ENCODE results near the gene MACROH2A2. TPM values are rescaled to one million over a fixed set of nuclear protein-coding genes. Genes with fewer than 3 reads are reported as not detected.

The MACROH2A2 gene
- total RNA-seq, 1 donor from 2014 or later: 143 TPM

DNA sequence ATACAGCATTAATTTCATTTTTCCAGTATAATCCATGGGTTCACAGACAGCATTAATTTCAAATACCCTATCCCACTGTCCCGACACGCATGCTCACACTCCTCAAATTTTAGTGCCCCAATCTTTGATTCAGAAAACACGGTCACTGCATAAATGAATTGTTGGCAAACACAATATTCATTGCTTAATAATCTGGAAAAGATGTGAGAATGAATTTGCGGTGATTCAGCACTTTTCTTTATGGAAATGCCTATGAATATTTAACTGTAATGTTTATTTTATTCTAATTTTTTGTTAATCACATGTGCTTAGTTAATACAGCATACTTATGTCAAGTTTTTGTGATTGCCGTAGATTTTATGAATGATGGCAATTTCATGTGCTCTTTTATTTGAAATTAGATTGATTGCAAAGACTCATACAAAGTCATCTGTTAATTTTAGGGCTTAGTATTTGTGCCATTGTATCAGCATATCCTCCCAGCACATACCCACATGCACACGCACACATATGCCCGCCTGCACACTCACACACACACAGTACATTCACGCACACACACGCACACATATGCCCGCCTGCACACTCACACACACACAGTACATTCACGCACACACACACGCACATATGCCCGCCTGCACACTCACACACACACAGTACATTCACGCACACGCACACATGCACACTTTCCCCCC, 35.1 kb downstream of the MACROH2A2 start:
- H3K4me3 Mint-ChIP-seq (ENCODE audit: low read depth): no peak overlapping the region
- DNase-seq (ENCODE audit: low spot score, unreplicated experiment): no peak
- no peaks in the 10 kb centered on the region for H3K27me3 Mint-ChIP-seq
- no peak for TF ChIP-seq CTCF (IDR thresholded peaks at IDR 0.05; ENCODE audit: unreplicated experiment)
- H3K4me1 Mint-ChIP-seq (ENCODE audit: low read depth): peaks cover 23% of the 10 kb centered on the region
- H3K27ac Mint-ChIP-seq: peak overlapping the region; percentile 39
- peaks cover 43% of the 10 kb centered on the region for H3K36me3 Mint-ChIP-seq (ENCODE audit: insufficient read depth)
- H3K9me3 Mint-ChIP-seq (ENCODE audit: low read depth): no peaks in the 10 kb centered on the region

GRCh38 chr10:70088308-70088698, 35.7 kb downstream of the MACROH2A2 start:
- no peaks in the 10 kb centered on the region for H3K27me3 Mint-ChIP-seq
- H3K4me1 Mint-ChIP-seq (ENCODE audit: low read depth): peaks cover 23% of the 10 kb centered on the region
- H3K9me3 Mint-ChIP-seq (ENCODE audit: low read depth): no peaks in the 10 kb centered on the region
- no peak for TF ChIP-seq CTCF (IDR thresholded peaks at IDR 0.05; ENCODE audit: unreplicated experiment)
- H3K36me3 Mint-ChIP-seq (ENCODE audit: insufficient read depth): peaks cover 43% of the 10 kb centered on the region
- no peak for DNase-seq (ENCODE audit: low spot score, unreplicated experiment)
- no peak overlapping the region for H3K27ac Mint-ChIP-seq
- no peak overlapping the region for H3K4me3 Mint-ChIP-seq (ENCODE audit: low read depth)

GRCh38 chr10:70090013-70090412, 37.4 kb downstream of the MACROH2A2 start:
- TF ChIP-seq CTCF (IDR thresholded peaks at IDR 0.05; ENCODE audit: unreplicated experiment): no peak
- no peaks in the 10 kb centered on the region for H3K9me3 Mint-ChIP-seq (ENCODE audit: low read depth)
- no peak for DNase-seq (ENCODE audit: low spot score, unreplicated experiment)
- peak overlapping the region; percentile 59 for H3K27ac Mint-ChIP-seq
- no peaks in the 10 kb centered on the region for H3K27me3 Mint-ChIP-seq
- no peak overlapping the region for H3K4me3 Mint-ChIP-seq (ENCODE audit: low read depth)
- peaks cover 50% of the 10 kb centered on the region for H3K36me3 Mint-ChIP-seq (ENCODE audit: insufficient read depth)
- H3K4me1 Mint-ChIP-seq (ENCODE audit: low read depth): peaks cover 27% of the 10 kb centered on the region

DNA sequence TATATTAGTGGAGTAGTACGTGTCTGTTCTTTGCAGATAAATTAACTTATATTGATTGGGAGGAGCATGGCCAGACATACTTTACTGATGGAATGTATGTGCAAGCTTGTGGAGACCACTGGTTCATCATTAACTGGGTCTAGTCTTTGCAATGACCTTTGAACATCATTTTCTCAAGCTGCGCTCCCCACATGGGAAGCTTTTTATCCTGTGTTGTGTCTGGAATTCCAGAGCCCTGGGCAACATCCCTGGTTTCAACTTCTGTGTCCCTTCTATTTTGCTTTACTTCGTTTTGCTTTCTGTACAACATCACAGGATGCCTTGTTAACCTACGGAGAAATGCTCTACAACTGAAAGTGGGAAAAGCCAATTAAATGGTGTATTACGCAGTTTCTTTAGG, 38.3 kb downstream of the MACROH2A2 start:
- peak overlapping the region; percentile 41 for H3K4me3 Mint-ChIP-seq (ENCODE audit: low read depth)
- DNase-seq (ENCODE audit: low spot score, unreplicated experiment): no peak
- H3K27ac Mint-ChIP-seq: peak overlapping the region; percentile 76
- peaks cover 55% of the 10 kb centered on the region for H3K36me3 Mint-ChIP-seq (ENCODE audit: insufficient read depth)
- H3K4me1 Mint-ChIP-seq (ENCODE audit: low read depth): peaks cover 25% of the 10 kb centered on the region
- H3K27me3 Mint-ChIP-seq: no peaks in the 10 kb centered on the region
- no peak for TF ChIP-seq CTCF (IDR thresholded peaks at IDR 0.05; ENCODE audit: unreplicated experiment)
- no peaks in the 10 kb centered on the region for H3K9me3 Mint-ChIP-seq (ENCODE audit: low read depth)

- no peak for TF ChIP-seq CTCF (IDR thresholded peaks at IDR 0.05; ENCODE audit: unreplicated experiment)
- Mint-ChIP-seq H3K4me3 (ENCODE audit: low read depth) (no peak overlapping the region), H3K9me3 (ENCODE audit: low read depth) (no peaks in the 10 kb centered on the region), H3K36me3 (ENCODE audit: insufficient read depth) (peaks cover 56% of the 10 kb centered on the region), H3K27me3 (no peaks in the 10 kb centered on the region), H3K27ac (peak overlapping the region; percentile 67), H3K4me1 (ENCODE audit: low read depth) (peaks cover 23% of the 10 kb centered on the region)
- DNase-seq (ENCODE audit: low spot score, unreplicated experiment): no peak
Measured at GRCh38 chr10:70092389-70092718, 39.7 kb downstream of the MACROH2A2 start.
